ENCODE data around the gene STXBP6.
"Not testable (repeated sequence)": the region's sequence is repeated elsewhere in the genome, so short reads cannot be mapped to it uniquely, and the experiment has no call there.

The STXBP6 gene

GRCh38 chr14:24982472-24983155 is 67.3 kb downstream of the STXBP6 start:
- DNase-seq: no peak

- DNase-seq: no peak
Observed at GRCh38 chr14:24979725-24980239, 70.2 kb downstream of the STXBP6 start.

GRCh38 chr14:24978862-24979724 is 70.9 kb downstream of the STXBP6 start:
- DNase-seq: no peak

- no peak for DNase-seq
Observed at GRCh38 chr14:24976602-24977001, 73.3 kb downstream of the STXBP6 start.

- no peak for DNase-seq
Observed at GRCh38 chr14:24975393-24975792, 74.6 kb downstream of the STXBP6 start.

GRCh38 chr14:24974591-24975374 is 75.2 kb downstream of the STXBP6 start:
- DNase-seq: no peak

- DNase-seq: no peak
Observed at GRCh38 chr14:24972844-24973243, 77.1 kb downstream of the STXBP6 start.

- DNase-seq: no peak
Observed at GRCh38 chr14:24971255-24971654, 78.7 kb downstream of the STXBP6 start.

GRCh38 chr14:24966579-24966964 is 83.4 kb downstream of the STXBP6 start:
- no peak for DNase-seq

GRCh38 chr14:24965934-24966578 is 83.9 kb downstream of the STXBP6 start:
- DNase-seq: no peak

GRCh38 chr14:24965578-24965933 is 84.4 kb downstream of the STXBP6 start:
- no peak for DNase-seq

GRCh38 chr14:24964591-24964990 is 85.4 kb downstream of the STXBP6 start:
- no peak for DNase-seq

- no peak for DNase-seq
Observed at GRCh38 chr14:24964048-24964447, 85.9 kb downstream of the STXBP6 start.

GRCh38 chr14:24962118-24962517 is 87.8 kb downstream of the STXBP6 start:
- DNase-seq: not testable (repeated sequence)

GRCh38 chr14:24960816-24961215 is 89.1 kb downstream of the STXBP6 start:
- DNase-seq: no peak

- no peak for DNase-seq
Observed at GRCh38 chr14:24959791-24960331, 90.1 kb downstream of the STXBP6 start.

- DNase-seq: no peak
Observed at GRCh38 chr14:24958271-24958670, 91.7 kb downstream of the STXBP6 start.

- DNase-seq: no peak
Observed at GRCh38 chr14:24957814-24958213, 92.1 kb downstream of the STXBP6 start.

GRCh38 chr14:24956104-24956503 is 93.8 kb downstream of the STXBP6 start:
- DNase-seq: no peak

- no peak for DNase-seq
Observed at GRCh38 chr14:24954700-24955037, 95.3 kb downstream of the STXBP6 start.

- DNase-seq: no peak
Observed at GRCh38 chr14:24954037-24954699, 95.8 kb downstream of the STXBP6 start.

Data from cortex of kidney (tissue), 1 donor.